NCI-H1092 treated with DMSO at 0.1 percent for 48 hours (cell line): Measurements from ENCODE around the gene TRIOBP.

Experiments used
- DNase-seq: peaks from one replicate; lab custom pipeline; 2025; lab: John Stamatoyannopoulos, UW

The TRIOBP gene

DNA sequence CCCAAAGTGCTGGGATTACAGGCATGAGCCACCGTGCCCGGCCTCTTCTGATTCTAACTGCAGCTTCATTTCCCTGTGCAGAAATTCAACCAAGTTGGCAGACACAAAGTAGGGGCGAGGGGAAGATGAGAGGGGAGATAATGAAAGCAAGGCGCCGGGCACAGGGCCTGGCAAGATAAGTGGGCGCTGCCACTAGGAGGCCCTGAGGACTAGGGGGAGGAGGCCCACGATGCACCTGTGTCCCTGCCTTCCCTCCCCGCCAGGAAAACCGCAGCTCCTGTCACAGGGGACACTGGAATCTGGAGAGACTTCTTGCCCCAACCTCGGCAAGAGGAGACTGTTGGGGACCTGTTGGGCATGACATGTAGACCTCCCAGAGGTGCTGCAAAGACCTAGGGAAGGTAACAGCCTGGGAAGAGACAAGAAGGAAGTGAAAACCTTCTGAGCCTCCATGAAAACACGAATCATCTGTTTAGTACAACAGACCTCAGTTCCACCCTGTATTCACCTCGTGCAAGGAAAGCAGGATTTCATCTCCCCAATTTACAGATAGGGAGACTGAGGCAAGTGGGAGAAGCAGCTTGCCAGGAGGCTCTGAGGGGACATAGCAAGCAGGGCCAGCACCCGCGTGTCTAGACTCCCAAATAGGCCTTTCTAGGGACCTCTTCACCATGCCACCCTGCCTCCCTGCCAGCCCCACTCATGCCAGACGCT lies 24.5 kb upstream of the TRIOBP start:
- no peak for DNase-seq

DNA sequence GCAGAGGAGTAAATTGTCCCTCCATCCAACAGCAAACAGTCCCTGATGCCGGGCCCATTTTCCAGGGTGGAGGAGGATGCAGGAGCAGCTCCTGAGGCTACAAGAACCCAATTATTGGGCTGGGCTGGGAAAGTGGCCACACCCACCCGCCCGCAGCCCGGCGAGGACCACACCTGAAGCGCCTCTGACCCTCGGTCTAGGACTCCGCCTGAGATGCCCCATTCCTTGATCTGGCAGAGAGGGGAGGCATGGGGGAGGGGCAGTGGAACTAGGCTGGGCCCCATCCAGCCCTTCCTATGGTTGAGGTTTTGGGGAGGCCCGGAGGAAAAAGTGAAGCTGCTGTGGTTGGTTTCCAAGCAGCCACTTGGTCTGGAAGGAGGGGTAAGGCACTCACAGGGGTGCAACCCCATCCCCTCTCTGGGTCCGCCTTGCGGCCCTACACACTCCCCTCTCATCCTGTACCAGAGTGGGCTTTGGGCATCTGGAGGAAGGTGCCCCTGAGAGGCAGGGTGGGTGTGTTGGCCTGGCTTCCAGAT lies 23.9 kb upstream of the TRIOBP start:
- no peak for DNase-seq

- no peak for DNase-seq
Observed at GRCh38 chr22:37674248-37674647, 22.6 kb upstream of the TRIOBP start.

DNA sequence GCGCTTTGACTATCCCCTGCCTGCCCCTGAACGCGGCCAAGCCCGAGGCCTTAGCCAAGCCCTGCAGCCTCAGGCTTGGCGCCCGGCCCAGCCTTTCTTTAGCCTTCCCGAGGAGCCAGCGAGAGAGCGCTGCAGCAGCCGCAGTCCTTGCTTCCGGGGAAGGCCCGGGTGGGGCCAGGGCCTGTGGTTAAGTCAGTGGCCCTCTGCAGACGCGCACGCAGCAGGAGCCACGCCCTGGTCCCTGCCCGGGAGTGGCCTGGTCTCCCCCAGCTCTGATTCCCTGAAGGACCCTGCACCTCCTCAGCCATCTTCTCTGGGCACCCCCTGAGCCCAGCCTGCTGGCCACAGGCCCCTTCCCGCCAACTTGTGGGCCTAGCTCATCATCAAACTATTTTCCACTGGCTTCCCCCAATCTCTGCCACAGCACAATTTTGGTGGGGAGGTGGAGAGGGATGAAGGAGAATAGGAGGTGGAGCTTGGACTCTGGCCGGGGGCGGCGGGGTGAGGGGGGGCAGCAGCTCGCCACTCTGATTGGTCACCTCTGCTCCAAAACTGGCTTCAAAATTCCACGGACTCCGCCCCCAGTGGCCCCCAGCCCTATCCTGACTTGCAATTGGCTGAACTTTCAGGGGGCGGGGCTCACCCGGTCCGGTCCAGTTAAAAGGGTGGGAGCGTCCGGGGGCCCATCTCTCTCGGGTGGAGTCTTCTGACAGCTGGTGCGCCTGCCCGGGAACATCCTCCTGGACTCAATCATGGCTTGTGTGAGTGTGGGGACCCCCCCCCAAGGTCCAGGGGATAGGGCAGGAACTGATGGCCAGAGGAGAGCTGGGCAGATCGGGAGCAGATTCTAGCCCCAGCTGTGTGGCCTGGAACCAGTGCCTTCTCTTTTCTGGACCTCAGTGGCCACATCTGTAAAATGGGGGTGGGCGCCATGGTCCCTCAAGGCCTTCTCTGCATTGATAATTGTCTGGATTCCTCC lies 21.6 kb upstream of the TRIOBP start, which contains the start of gene LGALS1:
Gene LGALS1 (plus strand): TSS at position 686 of the 979 bp plus-strand sequence. CDS start 67 bp downstream, at position 753.
- peak; percentile 26 for DNase-seq

- DNase-seq: no peak
Observed at GRCh38 chr22:37675930-37676735, 20.7 kb upstream of the TRIOBP start.

DNA sequence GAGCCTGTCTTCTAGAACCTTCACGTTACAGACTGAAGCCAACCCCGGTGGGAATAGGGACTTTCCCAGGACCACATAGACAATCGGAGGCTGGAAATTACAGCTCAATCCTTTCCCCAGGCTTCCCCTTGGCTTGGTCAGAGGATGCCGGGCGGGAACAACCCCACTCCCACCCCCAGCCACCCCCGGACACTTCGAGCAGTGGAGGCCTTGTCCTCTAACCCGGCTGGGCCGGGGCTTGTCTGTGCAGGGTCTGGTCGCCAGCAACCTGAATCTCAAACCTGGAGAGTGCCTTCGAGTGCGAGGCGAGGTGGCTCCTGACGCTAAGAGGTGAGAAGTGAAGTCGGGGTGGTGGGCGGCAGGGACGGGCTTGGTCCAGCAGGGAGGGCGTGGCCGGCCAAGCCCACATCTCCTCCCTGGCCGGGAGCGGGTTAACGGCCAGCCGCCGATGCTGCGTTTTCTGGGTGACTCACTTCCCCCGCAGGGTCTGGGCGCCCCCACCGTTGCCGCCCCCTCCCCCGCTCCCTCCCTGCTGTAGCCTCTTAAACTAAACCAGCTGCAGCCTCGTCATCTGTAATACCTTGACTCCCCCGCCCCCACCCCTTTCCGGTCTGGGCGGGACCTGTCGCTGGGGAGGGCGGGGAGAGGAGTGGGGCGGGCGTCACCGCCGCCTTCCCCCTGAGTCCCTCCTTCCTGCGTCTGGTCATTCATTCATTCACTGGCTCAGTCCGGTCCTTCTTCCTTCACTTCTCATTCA lies 19.9 kb upstream of the TRIOBP start:
- DNase-seq: no peak

DNA sequence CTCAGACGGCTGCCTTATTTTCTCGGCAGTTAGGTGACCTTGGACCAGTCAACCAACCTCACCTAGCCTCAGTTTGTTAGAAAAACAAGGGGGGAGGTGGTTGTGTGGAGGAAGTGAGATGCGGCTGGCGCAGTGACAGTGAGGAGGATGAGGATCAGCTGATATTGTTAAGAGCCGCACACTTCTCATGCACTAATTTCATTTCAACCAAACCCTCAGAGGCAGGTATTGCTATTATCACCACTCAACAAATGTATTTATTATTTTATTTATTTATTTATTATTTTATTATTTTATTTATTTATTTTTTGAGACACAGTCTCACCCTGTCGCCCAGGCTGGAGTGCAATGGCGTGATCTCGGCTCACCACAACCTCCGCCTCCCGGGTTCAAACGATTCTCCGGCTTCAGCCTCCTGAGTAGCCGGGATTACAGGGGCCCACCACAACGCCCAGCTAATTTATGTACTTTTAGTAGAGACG lies 19.3 kb upstream of the TRIOBP start:
- no peak for DNase-seq

- DNase-seq: no peak
Observed at GRCh38 chr22:37678372-37678771, 18.5 kb upstream of the TRIOBP start.

GRCh38 chr22:37679670-37680069 lies 17.2 kb upstream of the TRIOBP start:
- no peak for DNase-seq

GRCh38 chr22:37680191-37680851 lies 16.5 kb upstream of the TRIOBP start:
- DNase-seq: no peak

GRCh38 chr22:37681001-37681424 lies 15.8 kb upstream of the TRIOBP start:
- no peak for DNase-seq

GRCh38 chr22:37681556-37682049 lies 15.2 kb upstream of the TRIOBP start:
- peak; percentile 49 for DNase-seq

GRCh38 chr22:37684803-37685615 lies 11.8 kb upstream of the TRIOBP start:
- DNase-seq: no peak

- DNase-seq: peak; percentile 87
Observed at GRCh38 chr22:37686002-37686982, 10.6 kb upstream of the TRIOBP start, which contains the start of gene NOL12. TSS of gene NOL12 (plus strand) at chr22:37686343. CDS start at chr22:37686393, 50 bp downstream.

DNA sequence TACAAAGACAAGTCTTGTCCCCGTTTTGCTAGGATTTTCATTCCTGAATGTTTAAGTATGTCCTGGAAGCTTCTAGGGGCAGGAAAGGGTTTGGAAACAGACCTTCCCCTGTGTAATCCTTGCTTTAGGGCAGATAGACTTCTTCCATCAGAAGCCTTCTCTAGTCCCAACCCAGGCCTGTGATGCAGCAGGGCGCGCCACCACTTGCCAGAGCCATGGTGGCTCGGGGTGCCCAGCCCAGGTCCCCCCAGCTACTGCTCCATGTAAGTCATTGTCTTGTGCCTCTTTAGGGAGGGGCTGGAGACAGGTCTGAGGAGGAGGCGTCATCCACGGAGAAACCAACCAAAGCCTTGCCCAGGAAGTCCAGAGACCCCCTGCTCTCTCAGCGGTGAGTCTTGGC lies 6.4 kb upstream of the TRIOBP start:
- DNase-seq: no peak

GRCh38 chr22:37690901-37691504 lies 5.8 kb upstream of the TRIOBP start:
- DNase-seq: no peak

DNA sequence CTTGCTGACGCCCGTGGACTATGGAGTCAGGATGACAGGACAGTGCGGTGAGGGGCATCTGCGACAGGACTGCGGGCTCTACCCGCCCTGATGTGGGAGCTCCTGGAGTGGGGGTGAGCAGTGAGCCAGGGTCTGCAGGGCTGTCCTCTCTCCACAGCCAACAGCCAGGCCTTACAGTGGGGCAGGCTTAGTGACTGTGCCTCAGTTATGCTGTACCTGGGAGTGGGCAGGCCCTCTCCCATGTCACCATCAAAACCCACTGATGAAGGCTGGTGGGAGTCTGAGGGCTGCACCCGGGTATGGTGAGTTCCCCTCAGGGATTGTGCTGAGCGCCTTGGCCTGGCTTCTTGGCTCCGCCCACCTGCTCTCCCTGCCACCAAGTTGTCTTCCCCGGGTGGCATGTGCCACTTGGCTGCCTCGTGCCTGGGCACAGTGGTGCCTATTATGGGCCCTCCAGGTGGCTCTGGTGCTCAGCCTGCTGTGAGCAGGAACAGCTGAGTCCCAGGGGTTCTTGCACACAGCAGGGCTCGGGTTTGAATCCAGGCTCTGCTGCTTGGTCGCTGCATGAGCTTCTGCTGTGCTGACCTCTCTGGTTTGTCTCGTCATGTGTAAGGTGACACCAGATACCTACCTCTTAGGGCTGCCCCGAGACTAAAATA lies 4.1 kb upstream of the TRIOBP start:
- DNase-seq: no peak
